ENCODE data around the gene FLT3LG. TPM values are rescaled to one million over a fixed set of nuclear protein-coding genes. Genes with fewer than 3 reads are reported as not detected.
A peak's percentile ranks its signal among the peaks of the same experiment; 100 is the strongest.

Gene FLT3LG
- total RNA-seq: 10 to 100 TPM; 33.5 to 80.4 TPM

- H3K36me3 Mint-ChIP-seq: no peaks in the 10 kb centered on the region
- peak within 1 kb of the TSS; percentile 89 for H3K4me3 Mint-ChIP-seq
- DNase-seq (ENCODE audit: low spot score): peak; percentile 94
- peak within 1 kb of the TSS; percentile 91 to 99 for H3K27ac Mint-ChIP-seq
- peaks cover 37 to 48% of the 10 kb centered on the region in 2 donors for H3K4me1 Mint-ChIP-seq (ENCODE audit: low read depth in 2 of 2)
- no peaks in the 10 kb centered on the region for H3K9me3 Mint-ChIP-seq
- ATAC-seq: peak; percentile 80 to 83
- no peaks in the 10 kb centered on the region for H3K27me3 Mint-ChIP-seq
Measured at GRCh38 chr19:49473868-49474541, at the start of gene FLT3LG. Gene FLT3LG (plus strand): TSS chr19:49474215. CDS start chr19:49474640, 425 bp downstream.

- peaks cover 76 to 95% of the 10 kb centered on the region in 2 donors for H3K27me3 Mint-ChIP-seq
- no peaks in the 10 kb centered on the region for H3K9me3 Mint-ChIP-seq
- no peak within 1 kb of the TSS for H3K4me3 Mint-ChIP-seq
- peaks cover 15% of the 10 kb centered on the region for H3K36me3 Mint-ChIP-seq
- DNase-seq (ENCODE audit: low spot score) (no peak), ATAC-seq (no peak)
- H3K27ac Mint-ChIP-seq: no peak within 1 kb of the TSS
- peaks cover 47 to 52% of the 10 kb centered on the region in 2 donors for H3K4me1 Mint-ChIP-seq (ENCODE audit: low read depth in 2 of 2)
Measured at GRCh38 chr19:49425178-49425577, 48.8 kb upstream of the FLT3LG start, which contains the start of gene GFY. Gene GFY (plus strand): TSS chr19:49425388. CDS start chr19:49426431, 1,043 bp downstream.

- Mint-ChIP-seq H3K4me3 (no peak overlapping the region), H3K9me3 (no peaks in the 10 kb centered on the region), H3K27ac (no peak overlapping the region), H3K36me3 (peaks cover 15% of the 10 kb centered on the region), H3K4me1 (ENCODE audit: low read depth in 2 of 2) (peaks cover 50 to 52% of the 10 kb centered on the region in 2 donors), H3K27me3 (peaks cover 72 to 95% of the 10 kb centered on the region in 2 donors)
- ATAC-seq (no peak), DNase-seq (ENCODE audit: low spot score) (no peak)
Measured at GRCh38 chr19:49425922-49426592, 48.0 kb upstream of the FLT3LG start.

- Mint-ChIP-seq H3K9me3 (no peaks in the 10 kb centered on the region), H3K36me3 (peaks cover 15% of the 10 kb centered on the region), H3K4me1 (ENCODE audit: low read depth in 2 of 2) (peaks cover 44 to 45% of the 10 kb centered on the region in 2 donors), H3K27me3 (peaks cover 65 to 89% of the 10 kb centered on the region in 2 donors), H3K27ac (peak overlapping the region in 1 of 2 donors; percentile 55), H3K4me3 (peak overlapping the region; percentile 5)
- DNase-seq (ENCODE audit: low spot score) (no peak), ATAC-seq (no peak)
Measured at GRCh38 chr19:49427339-49427738, 46.7 kb upstream of the FLT3LG start.

- H3K4me1 Mint-ChIP-seq (ENCODE audit: low read depth in 2 of 2): peaks cover 39 to 40% of the 10 kb centered on the region in 2 donors
- H3K4me3 Mint-ChIP-seq: peak overlapping the region; percentile 51
- ATAC-seq (peak; percentile 39 to 55), DNase-seq (ENCODE audit: low spot score) (no peak)
- no peaks in the 10 kb centered on the region for H3K9me3 Mint-ChIP-seq
- H3K36me3 Mint-ChIP-seq: peaks cover 15% of the 10 kb centered on the region
- H3K27me3 Mint-ChIP-seq: peaks cover 62 to 85% of the 10 kb centered on the region in 2 donors
- no peak overlapping the region for H3K27ac Mint-ChIP-seq
Measured at GRCh38 chr19:49427855-49428546, 46.0 kb upstream of the FLT3LG start.

- Mint-ChIP-seq H3K4me1 (ENCODE audit: low read depth in 2 of 2) (peaks cover 36 to 38% of the 10 kb centered on the region in 2 donors), H3K36me3 (peaks cover 15% of the 10 kb centered on the region), H3K9me3 (no peaks in the 10 kb centered on the region), H3K27me3 (peaks cover 62 to 85% of the 10 kb centered on the region in 2 donors), H3K27ac (no peak overlapping the region), H3K4me3 (no peak overlapping the region)
- DNase-seq (ENCODE audit: low spot score) (no peak), ATAC-seq (no peak)
Measured at GRCh38 chr19:49428547-49429451, 45.2 kb upstream of the FLT3LG start.

- Mint-ChIP-seq H3K9me3 (no peaks in the 10 kb centered on the region), H3K4me1 (ENCODE audit: low read depth in 2 of 2) (peaks cover 33 to 34% of the 10 kb centered on the region in 2 donors), H3K4me3 (no peak overlapping the region), H3K27ac (no peak overlapping the region), H3K27me3 (peaks cover 59 to 81% of the 10 kb centered on the region in 2 donors), H3K36me3 (peaks cover 15% of the 10 kb centered on the region)
- ATAC-seq: no peak
- DNase-seq (ENCODE audit: low spot score): no peak
Measured at GRCh38 chr19:49430172-49430677, 43.8 kb upstream of the FLT3LG start.

- DNase-seq (ENCODE audit: low spot score): no peak
- H3K4me1 Mint-ChIP-seq (ENCODE audit: low read depth in 2 of 2): peaks cover 33 to 37% of the 10 kb centered on the region in 2 donors
- peaks cover 58 to 81% of the 10 kb centered on the region in 2 donors for H3K27me3 Mint-ChIP-seq
- no peaks in the 10 kb centered on the region for H3K9me3 Mint-ChIP-seq
- ATAC-seq: no peak
- peaks cover 15% of the 10 kb centered on the region for H3K36me3 Mint-ChIP-seq
- no peak overlapping the region for H3K27ac Mint-ChIP-seq
- no peak overlapping the region for H3K4me3 Mint-ChIP-seq
Measured at GRCh38 chr19:49430678-49431329, 43.2 kb upstream of the FLT3LG start.

GRCh38 chr19:49431330-49431749 lies 42.7 kb upstream of the FLT3LG start:
- no peaks in the 10 kb centered on the region for H3K9me3 Mint-ChIP-seq
- no peak overlapping the region for H3K27ac Mint-ChIP-seq
- DNase-seq (ENCODE audit: low spot score) (no peak), ATAC-seq (no peak)
- H3K4me1 Mint-ChIP-seq (ENCODE audit: low read depth in 2 of 2): peaks cover 35 to 40% of the 10 kb centered on the region in 2 donors
- H3K4me3 Mint-ChIP-seq: no peak overlapping the region
- peaks cover 58 to 81% of the 10 kb centered on the region in 2 donors for H3K27me3 Mint-ChIP-seq
- peaks cover 14% of the 10 kb centered on the region for H3K36me3 Mint-ChIP-seq

- Mint-ChIP-seq H3K27me3 (peaks cover 53 to 81% of the 10 kb centered on the region in 2 donors), H3K36me3 (peaks cover 5% of the 10 kb centered on the region), H3K4me3 (no peak overlapping the region), H3K9me3 (no peaks in the 10 kb centered on the region), H3K4me1 (ENCODE audit: low read depth in 2 of 2) (peaks cover 25 to 36% of the 10 kb centered on the region in 2 donors), H3K27ac (no peak overlapping the region)
- no peak for DNase-seq (ENCODE audit: low spot score)
- peak; percentile 49 to 65 for ATAC-seq
Measured at GRCh38 chr19:49432141-49433073, 41.6 kb upstream of the FLT3LG start.

GRCh38 chr19:49433240-49433901 lies 40.6 kb upstream of the FLT3LG start:
- Mint-ChIP-seq H3K4me3 (no peak overlapping the region), H3K36me3 (peaks cover 5% of the 10 kb centered on the region), H3K9me3 (no peaks in the 10 kb centered on the region), H3K27me3 (peaks cover 58 to 82% of the 10 kb centered on the region in 2 donors), H3K4me1 (ENCODE audit: low read depth in 2 of 2) (peaks cover 19 to 28% of the 10 kb centered on the region in 2 donors), H3K27ac (no peak overlapping the region)
- ATAC-seq (no peak), DNase-seq (ENCODE audit: low spot score) (no peak)
